Thyroid gland (tissue), 4 donors: ENCODE results near the gene FAM193B.

Source experiments
- POLR2A ChIP-seq, 2 donors: fragments of 450-650 bp; IDR thresholded peaks; one replicate each; pipeline ENCODE4 v1.6.1; 2017; ENCODE audit warnings: antibody characterized with exemption in 2 of 2, mild to moderate bottlenecking in 2 of 2, moderate library complexity in 1 of 2
- TF ChIP-seq, protein P1 (sequence below), 6 experiments: fragments of 200-600 bp in 3 of 6; fragments of 450-650 bp in 3 of 6; sonication (generic) in 3 of 6; IDR thresholded peaks; one replicate each; pipeline ENCODE4 v1.5.1; 2016 to 2019; ENCODE audit warnings: antibody characterized with exemption in 6 of 6, mild to moderate bottlenecking in 2 of 6, inconsistent platforms in 1 of 6, moderate library complexity in 1 of 6

DNA sequence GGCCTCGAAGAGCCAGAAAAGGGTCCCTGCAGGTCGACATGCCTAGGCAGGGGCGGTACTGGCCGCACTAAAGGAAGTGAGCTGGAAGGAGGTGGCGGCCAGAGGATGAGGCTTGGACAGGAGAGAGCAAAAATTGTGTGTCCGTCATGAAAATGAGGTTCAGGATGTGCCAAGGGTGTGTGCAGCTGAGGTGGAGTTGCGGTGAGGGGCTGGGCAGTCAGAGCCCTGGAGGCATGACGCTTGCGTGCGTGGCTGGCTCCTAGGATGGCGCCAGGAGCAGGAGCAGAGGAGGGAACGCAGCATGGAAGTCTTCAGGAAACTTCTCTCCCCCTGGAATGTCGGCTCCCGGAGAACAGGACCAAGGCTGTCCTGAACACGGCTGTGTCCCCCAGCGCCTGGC lies 51.5 kb downstream of the FAM193B start:
- TF ChIP-seq, protein P1, sequence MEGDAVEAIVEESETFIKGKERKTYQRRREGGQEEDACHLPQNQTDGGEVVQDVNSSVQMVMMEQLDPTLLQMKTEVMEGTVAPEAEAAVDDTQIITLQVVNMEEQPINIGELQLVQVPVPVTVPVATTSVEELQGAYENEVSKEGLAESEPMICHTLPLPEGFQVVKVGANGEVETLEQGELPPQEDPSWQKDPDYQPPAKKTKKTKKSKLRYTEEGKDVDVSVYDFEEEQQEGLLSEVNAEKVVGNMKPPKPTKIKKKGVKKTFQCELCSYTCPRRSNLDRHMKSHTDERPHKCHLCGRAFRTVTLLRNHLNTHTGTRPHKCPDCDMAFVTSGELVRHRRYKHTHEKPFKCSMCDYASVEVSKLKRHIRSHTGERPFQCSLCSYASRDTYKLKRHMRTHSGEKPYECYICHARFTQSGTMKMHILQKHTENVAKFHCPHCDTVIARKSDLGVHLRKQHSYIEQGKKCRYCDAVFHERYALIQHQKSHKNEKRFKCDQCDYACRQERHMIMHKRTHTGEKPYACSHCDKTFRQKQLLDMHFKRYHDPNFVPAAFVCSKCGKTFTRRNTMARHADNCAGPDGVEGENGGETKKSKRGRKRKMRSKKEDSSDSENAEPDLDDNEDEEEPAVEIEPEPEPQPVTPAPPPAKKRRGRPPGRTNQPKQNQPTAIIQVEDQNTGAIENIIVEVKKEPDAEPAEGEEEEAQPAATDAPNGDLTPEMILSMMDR (IDR thresholded peaks at IDR 0.05): no peak
- TF ChIP-seq POLR2A (IDR thresholded peaks at IDR 0.05): no peak
